OCI-LY7 (cell line): ENCODE data around the gene CHCHD6. TPM values are rescaled to one million over a fixed set of nuclear protein-coding genes. Genes with fewer than 3 reads are reported as not detected.
A peak's percentile ranks its signal among the peaks of the same experiment; 100 is the strongest.

Source experiments
- BruUV-seq: library from RNA; stranded (reverse); fragments of 400-500 nt; replicated peaks from 2 replicates; lab custom pipeline; 2021; lab: Mats Ljungman, UMichigan
- CTCF ChIA-PET: fragments of 300-600 bp; sonication (Branson Sonifier 250); formaldehyde crosslinking; loops from one replicate; lab custom pipeline; 2022; ENCODE audit warnings: antibody characterized with exemption; ENCODE audit not compliant: unreplicated experiment; lab: Charles Lee
- POLR2A ChIA-PET: fragments of 300-600 bp; sonication (Branson Sonifier 250); formaldehyde crosslinking; loops from one replicate; lab custom pipeline; 2022; ENCODE audit warnings: antibody characterized with exemption; lab: Charles Lee
- DNase-seq: peaks from one replicate; pipeline ENCODE4 v3.0.0-alpha.2; 2015; ENCODE audit warnings: low spot score
- H2AFZ ChIP-seq: fragments of 200-600 bp; sonication (generic), shearing (Covaris generic); 2 replicates; pipeline ENCODE4 v1.6.1; 2014; ENCODE audit warnings: mild to moderate bottlenecking, antibody characterized with exemption, low read length, moderate library complexity
- H3K27ac ChIP-seq: fragments of 200-600 bp; sonication (generic); 2 replicates; pipeline ENCODE4 v1.5.1; 2014; ENCODE audit warnings: mixed run types, low read depth, mild to moderate bottlenecking, moderate library complexity, low read length, inconsistent platforms; ENCODE audit not compliant: poor library complexity, severe bottlenecking
- H3K36me3 ChIP-seq: fragments of 200-600 bp; sonication (generic); 2 replicates; pipeline ENCODE4 v1.6.1; 2014; ENCODE audit warnings: mild to moderate bottlenecking, antibody characterized with exemption, low read length, moderate library complexity, mixed read lengths; ENCODE audit not compliant: insufficient read depth
- H3K4me1 ChIP-seq: fragments of 200-600 bp; sonication (generic); 2 replicates; pipeline ENCODE4 v1.5.1; 2014; ENCODE audit warnings: mild to moderate bottlenecking, low read length; ENCODE audit not compliant: insufficient read depth, poor library complexity, severe bottlenecking
- H3K4me2 ChIP-seq: fragments of 200-600 bp; sonication (generic); 2 replicates; pipeline ENCODE4 v1.6.1; 2014; ENCODE audit warnings: mild to moderate bottlenecking, low read length
- H3K4me3 ChIP-seq: fragments of 200-600 bp; sonication (generic); 2 replicates; pipeline ENCODE4 v1.5.1; 2014; ENCODE audit warnings: mild to moderate bottlenecking, low read depth, low read length; ENCODE audit not compliant: poor library complexity, severe bottlenecking
- H3K79me2 ChIP-seq: fragments of 200-600 bp; sonication (generic); 2 replicates; pipeline ENCODE4 v1.6.1; 2016; ENCODE audit warnings: low read depth, mild to moderate bottlenecking, low read length, moderate library complexity, mixed read lengths; ENCODE audit not compliant: insufficient read depth
- H3K9me2 ChIP-seq: fragments of 200-600 bp; sonication (generic); 2 replicates; pipeline ENCODE4 v1.6.1; 2016; ENCODE audit warnings: mild to moderate bottlenecking, low read length, mixed read lengths; ENCODE audit not compliant: insufficient read depth
- H3K9me3 ChIP-seq: fragments of 200-600 bp; sonication (generic); 2 replicates; pipeline ENCODE4 v1.6.1; 2014; ENCODE audit warnings: mild to moderate bottlenecking, mixed run types, low read length, mixed read lengths
- H4K20me1 ChIP-seq: fragments of 200-600 bp; sonication (generic); 2 replicates; pipeline ENCODE4 v1.6.1; 2014; ENCODE audit warnings: mild to moderate bottlenecking, antibody characterized with exemption, low read length, moderate library complexity, mixed read lengths; ENCODE audit not compliant: insufficient read depth
- EZH2phosphoT487 ChIP-seq: fragments of 200-600 bp; sonication (generic); IDR thresholded peaks from 2 replicates; pipeline ENCODE4 v1.6.1; 2018; ENCODE audit warnings: low read depth, borderline replicate concordance, mild to moderate bottlenecking, mixed run types, antibody characterized with exemption, low read length, moderate library complexity, mixed read lengths
- intact Hi-C: fragments of 100-400 bp; cut with micrococcal nuclease; formaldehyde crosslinking; loops from one replicate; pipeline ENCODE4 v1.10.0; 2022; ENCODE audit not compliant: unreplicated experiment
- total RNA-seq, 2 experiments: library from RNA; depleted of rRNA in 1 of 2; stranded (reverse); fragments of >200 nt in 1 of 2; shearing (Covaris generic) in 1 of 2; gene quantifications; 2 replicates each; pipeline ENCODE4 v1.2.3, GENCODE V29; 2014 to 2022
- TF ChIP-seq, protein P1 (sequence below): fragments of 200-600 bp; sonication (generic); conservative IDR thresholded peaks from 2 replicates; pipeline ENCODE4 v1.5.1; 2014; ENCODE audit warnings: mild to moderate bottlenecking, antibody characterized with exemption, low read length, moderate library complexity, mixed read lengths

Gene CHCHD6
- total RNA-seq, 2 experiments from 2014 or later, result 14.7 to 21.2 TPM

GRCh38 chr3:126937973-126938372 is 233.9 kb downstream of the CHCHD6 start:
- Histone ChIP-seq H3K36me3 (no peaks in the 10 kb centered on the region), H3K4me2 (no peak overlapping the region), H4K20me1 (no peaks in the 10 kb centered on the region), H3K27ac (no peak overlapping the region), H3K4me3 (no peak overlapping the region), H3K4me1 (no peaks in the 10 kb centered on the region), H2AFZ (no peak overlapping the region), H3K9me2 (no peaks in the 10 kb centered on the region), H3K79me2 (no peaks in the 10 kb centered on the region), H3K9me3 (no peaks in the 10 kb centered on the region)
- intact Hi-C loops, result no loop called here
- TF ChIP-seq EZH2phosphoT487, result no peak
- TF ChIP-seq, protein P1, sequence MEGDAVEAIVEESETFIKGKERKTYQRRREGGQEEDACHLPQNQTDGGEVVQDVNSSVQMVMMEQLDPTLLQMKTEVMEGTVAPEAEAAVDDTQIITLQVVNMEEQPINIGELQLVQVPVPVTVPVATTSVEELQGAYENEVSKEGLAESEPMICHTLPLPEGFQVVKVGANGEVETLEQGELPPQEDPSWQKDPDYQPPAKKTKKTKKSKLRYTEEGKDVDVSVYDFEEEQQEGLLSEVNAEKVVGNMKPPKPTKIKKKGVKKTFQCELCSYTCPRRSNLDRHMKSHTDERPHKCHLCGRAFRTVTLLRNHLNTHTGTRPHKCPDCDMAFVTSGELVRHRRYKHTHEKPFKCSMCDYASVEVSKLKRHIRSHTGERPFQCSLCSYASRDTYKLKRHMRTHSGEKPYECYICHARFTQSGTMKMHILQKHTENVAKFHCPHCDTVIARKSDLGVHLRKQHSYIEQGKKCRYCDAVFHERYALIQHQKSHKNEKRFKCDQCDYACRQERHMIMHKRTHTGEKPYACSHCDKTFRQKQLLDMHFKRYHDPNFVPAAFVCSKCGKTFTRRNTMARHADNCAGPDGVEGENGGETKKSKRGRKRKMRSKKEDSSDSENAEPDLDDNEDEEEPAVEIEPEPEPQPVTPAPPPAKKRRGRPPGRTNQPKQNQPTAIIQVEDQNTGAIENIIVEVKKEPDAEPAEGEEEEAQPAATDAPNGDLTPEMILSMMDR, result no peak
- no TSS peak for BruUV-seq
- CTCF ChIA-PET, result no interaction called here
- no peak for DNase-seq
- POLR2A ChIA-PET, result no interaction called here

DNA sequence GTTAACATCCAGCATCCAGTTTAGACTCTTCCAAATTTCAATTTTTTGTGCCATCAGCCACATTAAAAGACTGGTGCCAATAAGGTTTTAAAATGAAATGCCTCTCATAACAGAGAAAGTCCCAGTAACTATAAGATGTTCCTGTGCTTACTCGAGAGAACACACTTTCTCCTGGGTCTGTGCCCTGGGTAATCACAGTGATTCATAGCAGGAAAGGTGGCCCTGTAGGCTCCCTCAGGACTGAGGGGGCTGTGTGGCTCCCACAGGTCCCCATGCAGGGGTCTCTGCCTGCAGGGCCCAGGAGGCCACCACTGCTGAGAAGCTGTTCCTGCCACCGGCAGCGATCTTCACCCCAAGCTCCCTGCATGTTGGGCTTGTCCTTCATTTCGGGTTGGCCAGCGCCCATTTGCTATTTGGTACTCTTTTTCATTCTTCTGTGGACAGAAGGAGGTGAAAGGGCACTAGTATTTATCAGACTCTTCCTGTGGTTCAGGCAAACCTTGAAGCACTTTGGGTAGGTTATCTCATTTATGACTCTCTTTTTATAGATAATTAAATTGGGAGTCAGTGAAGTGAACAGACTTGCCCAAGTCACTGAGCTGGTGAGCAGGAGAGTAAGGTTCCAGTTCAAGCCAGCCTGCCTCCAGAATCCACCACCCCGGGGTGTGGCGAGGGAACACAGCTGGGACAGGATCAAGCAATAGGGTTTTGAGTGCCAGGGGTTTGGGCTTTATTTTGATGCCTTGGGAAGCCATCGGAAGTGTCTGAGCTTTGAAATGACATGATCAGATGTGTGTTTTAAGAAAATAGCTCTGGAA is 234.7 kb downstream of the CHCHD6 start:
- Histone ChIP-seq H3K79me2 (no peaks in the 10 kb centered on the region), H3K4me1 (no peaks in the 10 kb centered on the region), H3K9me2 (no peaks in the 10 kb centered on the region), H3K9me3 (no peaks in the 10 kb centered on the region), H3K4me3 (no peak overlapping the region), H3K36me3 (no peaks in the 10 kb centered on the region), H3K4me2 (no peak overlapping the region), H4K20me1 (no peaks in the 10 kb centered on the region), H3K27ac (no peak overlapping the region), H2AFZ (no peak overlapping the region)
- BruUV-seq, result no TSS peak
- TF ChIP-seq, protein P1, result no peak
- no peak for TF ChIP-seq EZH2phosphoT487
- ChIA-PET CTCF (interaction anchor here (0.5 kb wide), 1 partner anchor 176 kb away, joined by 3 read pairs; no protein-coding TSS in a partner anchor), POLR2A (no interaction called here)
- intact Hi-C loops, result no loop called here
- DNase-seq, result no peak

DNA sequence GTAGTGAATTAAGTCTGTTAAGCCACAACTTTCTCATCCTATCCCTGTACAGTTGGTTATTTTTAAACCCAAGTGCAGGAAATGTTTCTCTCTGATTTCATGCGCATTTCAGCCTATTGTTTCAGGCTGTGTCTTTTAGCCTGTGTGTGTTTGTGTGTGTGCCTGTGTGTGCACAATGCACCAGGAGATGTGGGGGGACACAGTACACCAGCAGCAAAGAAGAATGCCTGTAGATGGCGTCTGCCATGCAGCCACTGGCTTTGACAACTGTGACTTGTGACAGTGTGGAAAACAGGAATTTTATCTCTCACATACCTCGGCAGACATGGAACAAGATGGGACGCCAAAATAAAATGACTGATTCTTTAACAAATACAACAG is 235.3 kb downstream of the CHCHD6 start:
- intact Hi-C loops, result no loop called here
- no TSS peak for BruUV-seq
- CTCF ChIA-PET, result no interaction called here
- Histone ChIP-seq H4K20me1 (no peaks in the 10 kb centered on the region), H3K27ac (no peak overlapping the region), H3K9me2 (no peaks in the 10 kb centered on the region), H3K4me1 (peaks cover 5% of the 10 kb centered on the region), H3K36me3 (no peaks in the 10 kb centered on the region), H3K9me3 (no peaks in the 10 kb centered on the region), H3K79me2 (no peaks in the 10 kb centered on the region), H3K4me3 (no peak overlapping the region), H2AFZ (no peak overlapping the region), H3K4me2 (no peak overlapping the region)
- DNase-seq, result no peak
- no peak for TF ChIP-seq EZH2phosphoT487
- TF ChIP-seq, protein P1, result peak; percentile 44; the same call in 1 of the 2 replicates
- POLR2A ChIA-PET, result no interaction called here
